Sigmoid colon (tissue), 7 donors: ENCODE measurements around the gene LRRC8B. TPM values are rescaled to one million over a fixed set of nuclear protein-coding genes. Genes with fewer than 3 reads are reported as not detected.

Experiments
- DNase-seq: peaks from one replicate; pipeline ENCODE4 v3.0.0-alpha.2; 2019
- H3K27ac ChIP-seq, 4 donors: fragments of 200-600 bp; sonication (generic); one replicate each; pipeline ENCODE4 v1.5.1; 2016 to 2019; ENCODE audit warnings: mild to moderate bottlenecking in 1 of 4
- H3K27me3 ChIP-seq, 3 donors: fragments of 200-600 bp; sonication (generic); one replicate each; pipeline ENCODE4 v1.5.1; 2019; ENCODE audit warnings: mild to moderate bottlenecking in 1 of 3
- H3K36me3 ChIP-seq, 4 donors: fragments of 200-600 bp; sonication (generic); one replicate each; pipeline ENCODE4 v1.5.1; 2016 to 2019
- H3K4me1 ChIP-seq, 4 donors: fragments of 200-600 bp; sonication (generic); one replicate each; pipeline ENCODE4 v1.5.1; 2017 to 2019
- H3K4me3 ChIP-seq, 4 donors: fragments of 200-600 bp; sonication (generic); one replicate each; pipeline ENCODE4 v1.5.1; 2017 to 2019; ENCODE audit warnings: mild to moderate bottlenecking in 2 of 4, moderate library complexity in 1 of 4
- H3K9me3 ChIP-seq, 4 donors: fragments of 200-600 bp in 3 of 4; sonication (generic) in 3 of 4; one replicate each; pipeline versions ENCODE4 v1.5.1 to v1.6.1; 2013 to 2019
- CTCF ChIP-seq, 4 experiments: fragments of 450-650 bp in 3 of 4; fragments of 200-600 bp in 1 of 4; IDR thresholded peaks; one replicate each; pipeline ENCODE4 v1.5.1; 2016 to 2019; ENCODE audit warnings: antibody characterized with exemption in 4 of 4, mild to moderate bottlenecking in 3 of 4, moderate library complexity in 2 of 4
- EP300 ChIP-seq, 4 donors: sonication (generic); formaldehyde crosslinking; IDR thresholded peaks; one replicate each; pipeline ENCODE4 v1.6.1; 2017; ENCODE audit warnings: antibody characterized with exemption in 4 of 4
- POLR2A ChIP-seq, 2 donors: fragments of 450-650 bp; IDR thresholded peaks; one replicate each; pipeline ENCODE4 v1.6.1; 2016; ENCODE audit warnings: antibody characterized with exemption in 2 of 2, mild to moderate bottlenecking in 2 of 2, moderate library complexity in 2 of 2
- POLR2AphosphoS5 ChIP-seq, 4 donors: sonication (generic); formaldehyde crosslinking; IDR thresholded peaks; one replicate each; pipeline ENCODE4 v1.6.1; 2017; ENCODE audit warnings: antibody characterized with exemption in 4 of 4
- WGBS, 2 donors: extraction: QIAGEN DNeasy Blood & Tissue Kit; methylation state at CpG; one replicate each; pipeline ENCODE4 v1.1.7; 2013; 5-methylcytosine and 5-hydroxymethylcytosine counted together
- intact Hi-C: fragments of 100-400 bp; cut with DNase I; formaldehyde crosslinking; loops from one replicate; pipeline ENCODE4 v1.15.1; 2023
- polyA plus RNA-seq, 3 donors: library from polyadenylated mRNA; stranded (reverse); fragments of 200-250 nt; gene quantifications; one replicate each; pipeline ENCODE4 v1.2.3, GENCODE V29; 2013
- total RNA-seq, 4 donors: library from RNA; depleted of rRNA; stranded (reverse); fragments of >200 nt; gene quantifications; one replicate each; pipeline ENCODE4 v1.1.0, GENCODE V29; 2016
- donor health status: healthy with polysubstance abuse.
- donor health status: Bipolar disorder and iron deficiency.
- donor health status: healthy.

The LRRC8B gene
- total and polyA plus RNA-seq, 7 donors = 1.8 to 9.8 (median 4.1) TPM

- TF ChIP-seq EP300 (IDR thresholded peaks at IDR 0.05) (no peak), CTCF (IDR thresholded peaks at IDR 0.05) (no peak), POLR2A (IDR thresholded peaks at IDR 0.05) (no peak), POLR2AphosphoS5 (IDR thresholded peaks at IDR 0.05) (no peak)
- no peak for DNase-seq
- Histone ChIP-seq H3K27me3 (no peaks in the 10 kb centered on the region), H3K4me3 (no peak overlapping the region), H3K27ac (no peak overlapping the region), H3K36me3 (no peaks in the 10 kb centered on the region), H3K4me1 (no peaks in the 10 kb centered on the region), H3K9me3 (no peaks in the 10 kb centered on the region)
- WGBS, 2 donors = 53 to 57% methylated on average over 3 of the region's 3 CpGs
- intact Hi-C loops = no loop called here
Measured at GRCh38 chr1:89563957-89564604, 39.5 kb downstream of the LRRC8B start.

- no peaks in the 10 kb centered on the region for H3K9me3 ChIP-seq
- TF ChIP-seq CTCF (IDR thresholded peaks at IDR 0.05) (no peak), EP300 (IDR thresholded peaks at IDR 0.05) (no peak), POLR2A (IDR thresholded peaks at IDR 0.05) (no peak), POLR2AphosphoS5 (IDR thresholded peaks at IDR 0.05) (no peak)
- no peaks in the 10 kb centered on the region for H3K4me1 ChIP-seq
- intact Hi-C loops = no loop called here
- H3K36me3 ChIP-seq = no peaks in the 10 kb centered on the region
- H3K4me3 ChIP-seq = no peak overlapping the region
- 96 to 98% methylated on average over 6 of the region's 6 CpGs for WGBS, 2 donors
- H3K27me3 ChIP-seq = no peaks in the 10 kb centered on the region
- H3K27ac ChIP-seq = no peak overlapping the region
- DNase-seq = no peak
Measured at GRCh38 chr1:89565521-89565920, 40.9 kb downstream of the LRRC8B start.

DNA sequence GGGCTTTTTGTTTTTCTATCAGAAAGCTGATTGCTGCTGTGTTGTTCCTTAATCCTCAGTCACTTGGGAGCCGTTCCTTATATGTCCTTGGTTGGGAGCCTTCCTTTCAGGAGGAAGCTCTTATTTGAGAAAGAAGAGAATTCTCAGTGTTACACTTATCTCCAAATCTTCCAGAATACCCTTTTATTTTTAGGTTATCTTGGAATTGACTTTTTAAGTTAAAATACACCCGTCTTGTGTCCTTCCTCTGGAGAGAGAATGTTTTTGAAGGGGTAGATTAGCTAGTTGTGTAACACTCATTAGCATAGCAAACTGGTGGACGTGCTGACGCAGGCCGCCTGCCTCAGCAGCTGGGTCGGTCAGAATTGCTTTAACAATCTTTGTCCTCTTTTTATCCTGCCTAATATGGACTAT lies 42.1 kb downstream of the LRRC8B start:
- Histone ChIP-seq H3K27me3 (no peaks in the 10 kb centered on the region), H3K27ac (peak overlapping the region in 3 of 4 donors; percentile 46 to 58 (median 51))
- 65 to 75% methylated on average over 6 of the region's 6 CpGs for WGBS, 2 donors

GRCh38 chr1:89567797-89568196 lies 43.2 kb downstream of the LRRC8B start:
- H3K4me3 ChIP-seq = no peak overlapping the region
- intact Hi-C loops = no loop called here
- H3K27ac ChIP-seq = peak overlapping the region in 1 of 4 donors; percentile 51
- DNase-seq = no peak
- H3K9me3 ChIP-seq = no peaks in the 10 kb centered on the region
- no peaks in the 10 kb centered on the region for H3K4me1 ChIP-seq
- H3K36me3 ChIP-seq = no peaks in the 10 kb centered on the region
- no peak for TF ChIP-seq CTCF (IDR thresholded peaks at IDR 0.05)
- TF ChIP-seq EP300 (IDR thresholded peaks at IDR 0.05) = no peak
- no peak for TF ChIP-seq POLR2A (IDR thresholded peaks at IDR 0.05)
- TF ChIP-seq POLR2AphosphoS5 (IDR thresholded peaks at IDR 0.05) = no peak
- 74 to 80% methylated on average over 3 of the region's 3 CpGs for WGBS, 2 donors
- H3K27me3 ChIP-seq = no peaks in the 10 kb centered on the region

More for the DNA sequence above, 42.1 kb downstream of the LRRC8B start:
- intact Hi-C loops = no loop called here
- Histone ChIP-seq H3K9me3 (no peaks in the 10 kb centered on the region), H3K4me1 (no peaks in the 10 kb centered on the region), H3K36me3 (no peaks in the 10 kb centered on the region), H3K4me3 (no peak overlapping the region)
- DNase-seq = peak; percentile 66
- TF ChIP-seq CTCF (IDR thresholded peaks at IDR 0.05) = no peak
- no peak for TF ChIP-seq POLR2AphosphoS5 (IDR thresholded peaks at IDR 0.05)
- no peak for TF ChIP-seq POLR2A (IDR thresholded peaks at IDR 0.05)
- TF ChIP-seq EP300 (IDR thresholded peaks at IDR 0.05) = no peak

DNA sequence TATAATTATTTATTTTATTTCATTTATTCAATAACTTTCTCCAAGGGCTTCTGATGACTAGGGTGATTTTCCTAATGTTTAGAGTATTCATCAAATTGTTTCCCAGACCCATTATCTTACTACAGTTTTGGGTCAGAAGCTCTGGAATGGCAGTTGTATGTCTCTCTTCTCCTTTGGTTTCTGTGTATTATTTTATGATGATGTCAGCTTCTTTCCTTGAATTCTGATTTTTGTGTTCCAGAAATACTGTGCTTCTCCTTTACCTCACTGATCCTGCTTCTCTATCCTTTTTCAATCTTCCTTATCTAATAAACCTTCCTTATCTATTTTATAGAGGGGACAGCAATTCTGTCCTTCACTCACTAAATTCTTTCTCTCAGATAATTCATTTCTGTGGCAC lies 48.8 kb downstream of the LRRC8B start:
- no peak overlapping the region for H3K4me3 ChIP-seq
- no peaks in the 10 kb centered on the region for H3K27me3 ChIP-seq
- intact Hi-C loops = no loop called here
- no peak for DNase-seq
- H3K36me3 ChIP-seq = no peaks in the 10 kb centered on the region
- no peak overlapping the region for H3K27ac ChIP-seq
- H3K4me1 ChIP-seq = no peaks in the 10 kb centered on the region
- H3K9me3 ChIP-seq = no peaks in the 10 kb centered on the region
- TF ChIP-seq CTCF (IDR thresholded peaks at IDR 0.05) (no peak), EP300 (IDR thresholded peaks at IDR 0.05) (no peak), POLR2A (IDR thresholded peaks at IDR 0.05) (no peak), POLR2AphosphoS5 (IDR thresholded peaks at IDR 0.05) (no peak)
